Lung (tissue), 12 donors: Measurements from ENCODE around the gene IL5RA. TPM values are rescaled to one million over a fixed set of nuclear protein-coding genes. Genes with fewer than 3 reads are reported as not detected.

Experiments used
- ATAC-seq: fragments of 200-7000 bp; cut with Tn5 transposase; one replicate; pipeline ENCODE4 v1.9.1; 2020; ENCODE audit warnings: moderate number of reproducible peaks; ENCODE audit not compliant: insufficient read depth, low FRiP score
- DNase-seq, 3 donors: peaks; one replicate each; pipeline ENCODE4 v3.0.0-alpha.2; 2013 to 2017
- H3K27ac ChIP-seq, 2 donors: one replicate each; pipeline ENCODE4 v1.5.1; 2013; ENCODE audit warnings: mild to moderate bottlenecking in 2 of 2, moderate library complexity in 2 of 2, control low read depth in 1 of 2, inconsistent platforms in 1 of 2, low read depth in 1 of 2, low read length in 1 of 2
- H3K27me3 ChIP-seq, 3 donors: one replicate each; pipeline ENCODE4 v1.5.1; 2013; ENCODE audit warnings: low read length in 2 of 3; ENCODE audit not compliant: control insufficient read depth in 3 of 3, insufficient read depth in 3 of 3
- H3K36me3 ChIP-seq, 4 donors: one replicate each; pipeline ENCODE4 v1.5.1; 2013; ENCODE audit warnings: low read length in 4 of 4, mild to moderate bottlenecking in 1 of 4, moderate library complexity in 1 of 4; ENCODE audit not compliant: control insufficient read depth in 4 of 4, insufficient read depth in 4 of 4
- H3K4me1 ChIP-seq, 5 donors: one replicate each; pipeline ENCODE4 v1.5.1; 2013; ENCODE audit warnings: low read length in 5 of 5, mild to moderate bottlenecking in 2 of 5, moderate library complexity in 1 of 5; ENCODE audit not compliant: control insufficient read depth in 5 of 5, insufficient read depth in 5 of 5
- H3K4me3 ChIP-seq: one replicate; pipeline ENCODE4 v1.5.1; 2013; ENCODE audit warnings: mild to moderate bottlenecking, control low read depth, moderate library complexity
- H3K9ac ChIP-seq, 2 donors: one replicate each; pipeline ENCODE4 v1.5.1; 2013; ENCODE audit warnings: low read length in 2 of 2, control low read depth in 1 of 2; ENCODE audit not compliant: insufficient read depth in 1 of 2
- H3K9me3 ChIP-seq, 4 donors: one replicate each; pipeline ENCODE4 v1.5.1; 2013; ENCODE audit warnings: low read length in 3 of 4, mild to moderate bottlenecking in 1 of 4, moderate library complexity in 1 of 4; ENCODE audit not compliant: control insufficient read depth in 4 of 4, insufficient read depth in 3 of 4
- CTCF ChIP-seq: IDR thresholded peaks from 2 replicates; pipeline ENCODE4 v1.5.1; 2012; ENCODE audit warnings: mild to moderate bottlenecking; ENCODE audit errors: control extremely low read depth, extremely low read depth
- WGBS, 2 donors: extraction: QIAGEN DNeasy Blood & Tissue Kit; methylation state at CpG; one replicate each; pipeline ENCODE4 v1.1.7; 2013; 5-methylcytosine and 5-hydroxymethylcytosine counted together
- polyA plus RNA-seq, 2 donors: library from polyadenylated mRNA; stranded (reverse); fragments of 200-250 nt; gene quantifications; one replicate each; pipeline ENCODE4 v1.2.1, GENCODE V29; 2013
- total RNA-seq, 2 donors: library from RNA; depleted of rRNA in 1 of 2; stranded (reverse); fragments of >200 nt in 1 of 2; gene quantifications; one replicate each; pipeline ENCODE4 v1.2.1, GENCODE V29; 2014 to 2021
- donor health status: control.
- donor health status: control.
- donor health status: Bipolar disorder and iron deficiency.
- donor health status: healthy.
- donor health status: DM: yes; HTN: yes; CAD: no.

The IL5RA gene
- total and polyA plus RNA-seq, 4 donors: 1.1 to 23.3 (median 7.7) TPM

GRCh38 chr3:3137526-3137925, 27.4 kb upstream of the IL5RA start:
- H3K36me3 ChIP-seq: peaks cover 7 to 22% (median 12%) of the 10 kb centered on the region in 4 donors
- ATAC-seq: no peak

GRCh38 chr3:3134750-3135448, 24.7 kb upstream of the IL5RA start:
- Histone ChIP-seq H3K27ac (no peak overlapping the region), H3K4me1 (peaks cover 0 to 2% (median 0%) of the 10 kb centered on the region in 5 donors), H3K9ac (no peak overlapping the region), H3K9me3 (no peaks in the 10 kb centered on the region), H3K36me3 (peaks cover 4 to 20% (median 13%) of the 10 kb centered on the region in 4 donors), H3K27me3 (no peaks in the 10 kb centered on the region), H3K4me3 (no peak overlapping the region)
- ATAC-seq (no peak), DNase-seq (no peak)
- no peak for TF ChIP-seq CTCF
- WGBS, 2 donors: 98 to 99% methylated on average over 4 of the region's 4 CpGs

More at GRCh38 chr3:3137526-3137925, 27.4 kb upstream of the IL5RA start:
- Histone ChIP-seq H3K27ac (no peak overlapping the region), H3K4me3 (no peak overlapping the region), H3K9me3 (no peaks in the 10 kb centered on the region), H3K27me3 (no peaks in the 10 kb centered on the region), H3K4me1 (peaks cover 0 to 2% (median 0%) of the 10 kb centered on the region in 5 donors), H3K9ac (no peak overlapping the region)
- DNase-seq: no peak
- TF ChIP-seq CTCF: no peak
- WGBS, 2 donors: 91 to 93% methylated on average over 6 of the region's 6 CpGs

- 77 to 82% methylated on average over 6 of the region's 6 CpGs for WGBS, 2 donors
- DNase-seq (no peak), ATAC-seq (no peak)
- Histone ChIP-seq H3K36me3 (peaks cover 7 to 19% (median 12%) of the 10 kb centered on the region in 4 donors), H3K4me1 (peaks cover 0 to 2% (median 0%) of the 10 kb centered on the region in 5 donors), H3K9me3 (no peaks in the 10 kb centered on the region), H3K9ac (no peak overlapping the region), H3K4me3 (no peak overlapping the region), H3K27ac (no peak overlapping the region), H3K27me3 (no peaks in the 10 kb centered on the region)
- no peak for TF ChIP-seq CTCF
These were observed 23.3 kb upstream of the IL5RA start for GRCh38 chr3:3133500-3133899.
